Progenitor cell of endocrine pancreas (in vitro differentiated cells): ENCODE results near the gene CITED1. TPM values are rescaled to one million over a fixed set of nuclear protein-coding genes. Genes with fewer than 3 reads are reported as not detected.

Experiments
- DNase-seq: peaks from one replicate; pipeline ENCODE4 v3.0.0; 2021; ENCODE audit warnings: low spot score; ENCODE audit not compliant: unreplicated experiment
- H3K27ac Mint-ChIP-seq: 2 replicates; pipeline ENCODE4 v1.8.0; 2021; ENCODE audit warnings: mild to moderate bottlenecking, moderate library complexity, mixed read lengths
- H3K27me3 Mint-ChIP-seq: 2 replicates; pipeline ENCODE4 v1.8.0; 2021; ENCODE audit warnings: mixed read lengths
- H3K36me3 Mint-ChIP-seq: 2 replicates; pipeline ENCODE4 v1.8.0; 2022; ENCODE audit warnings: mixed read lengths; ENCODE audit not compliant: insufficient read depth
- H3K4me1 Mint-ChIP-seq: 2 replicates; pipeline ENCODE4 v1.8.0; 2021; ENCODE audit warnings: low read depth, mixed read lengths
- H3K4me3 Mint-ChIP-seq: 2 replicates; pipeline ENCODE4 v1.8.0; 2021; ENCODE audit warnings: low read depth, mild to moderate bottlenecking, moderate library complexity, mixed read lengths
- H3K9me3 Mint-ChIP-seq: 2 replicates; pipeline ENCODE4 v1.8.0; 2021; ENCODE audit warnings: low read depth, mixed read lengths
- CTCF ChIP-seq: fragments of 200-600 bp; sonication (generic); IDR thresholded peaks from one replicate; pipeline ENCODE4 v1.5.0; 2021; ENCODE audit warnings: antibody characterized with exemption, mild to moderate bottlenecking; ENCODE audit not compliant: unreplicated experiment
- total RNA-seq: library from RNA; stranded (reverse); gene quantifications from 2 replicates; pipeline ENCODE4 v1.2.1, GENCODE V29; 2021

The CITED1 gene
- total RNA-seq, 1 donor from 2014 or later, result 2.0 TPM

- no peak for DNase-seq
- TF ChIP-seq CTCF, result no peak
- H3K4me3 Mint-ChIP-seq, result no peak overlapping the region
- H3K9me3 Mint-ChIP-seq, result peaks cover 20% of the 10 kb centered on the region
- H3K27me3 Mint-ChIP-seq, result peaks cover 24% of the 10 kb centered on the region
- H3K4me1 Mint-ChIP-seq, result no peaks in the 10 kb centered on the region
- H3K27ac Mint-ChIP-seq, result no peak overlapping the region
- no peaks in the 10 kb centered on the region for H3K36me3 Mint-ChIP-seq
Measured at GRCh38 chrX:72295745-72296144, 10.0 kb downstream of the CITED1 start.

- H3K9me3 Mint-ChIP-seq, result peaks cover 20% of the 10 kb centered on the region
- peak; percentile 42 for TF ChIP-seq CTCF
Measured at GRCh38 chrX:72294497-72294896, 11.2 kb downstream of the CITED1 start.

GRCh38 chrX:72282302-72282701, 23.4 kb downstream of the CITED1 start:
- no peak for TF ChIP-seq CTCF
- H3K36me3 Mint-ChIP-seq, result no peaks in the 10 kb centered on the region
- peaks cover 4% of the 10 kb centered on the region for H3K9me3 Mint-ChIP-seq
- H3K4me1 Mint-ChIP-seq, result peaks cover 7% of the 10 kb centered on the region
- H3K4me3 Mint-ChIP-seq, result no peak overlapping the region
- H3K27ac Mint-ChIP-seq, result no peak overlapping the region
- no peaks in the 10 kb centered on the region for H3K27me3 Mint-ChIP-seq
- no peak for DNase-seq

More at GRCh38 chrX:72294497-72294896, 11.2 kb downstream of the CITED1 start:
- no peak for DNase-seq
- no peaks in the 10 kb centered on the region for H3K4me1 Mint-ChIP-seq
- H3K4me3 Mint-ChIP-seq, result no peak overlapping the region
- H3K36me3 Mint-ChIP-seq, result no peaks in the 10 kb centered on the region
- peaks cover 13% of the 10 kb centered on the region for H3K27me3 Mint-ChIP-seq
- H3K27ac Mint-ChIP-seq, result no peak overlapping the region

GRCh38 chrX:72280321-72280845, 25.3 kb downstream of the CITED1 start:
- peaks cover 4% of the 10 kb centered on the region for H3K9me3 Mint-ChIP-seq
- no peak for TF ChIP-seq CTCF
- peaks cover 12% of the 10 kb centered on the region for H3K4me1 Mint-ChIP-seq
- H3K27ac Mint-ChIP-seq, result no peak overlapping the region
- H3K4me3 Mint-ChIP-seq, result no peak overlapping the region
- peaks cover 5% of the 10 kb centered on the region for H3K36me3 Mint-ChIP-seq
- DNase-seq, result no peak
- H3K27me3 Mint-ChIP-seq, result no peaks in the 10 kb centered on the region

- H3K4me1 Mint-ChIP-seq, result peaks cover 30% of the 10 kb centered on the region
- peak overlapping the region; percentile 98 for H3K27ac Mint-ChIP-seq
- peaks cover 36% of the 10 kb centered on the region for H3K36me3 Mint-ChIP-seq
- peak overlapping the region; percentile 89 for H3K4me3 Mint-ChIP-seq
- no peak for DNase-seq
- no peaks in the 10 kb centered on the region for H3K9me3 Mint-ChIP-seq
- H3K27me3 Mint-ChIP-seq, result no peaks in the 10 kb centered on the region
- no peak for TF ChIP-seq CTCF
Measured at GRCh38 chrX:72276478-72276953, 29.2 kb downstream of the CITED1 start.
